NCI-H2196 treated with DMSO at 0.1 percent for 48 hours (cell line): ENCODE data around the gene MAPK10.
A peak's percentile ranks its signal among the peaks of the same experiment; 100 is the strongest.

Experiments
- DNase-seq: peaks from one replicate; lab custom pipeline; 2025; ENCODE audit not compliant: unreplicated experiment; lab: John Stamatoyannopoulos, UW

Gene MAPK10

DNA sequence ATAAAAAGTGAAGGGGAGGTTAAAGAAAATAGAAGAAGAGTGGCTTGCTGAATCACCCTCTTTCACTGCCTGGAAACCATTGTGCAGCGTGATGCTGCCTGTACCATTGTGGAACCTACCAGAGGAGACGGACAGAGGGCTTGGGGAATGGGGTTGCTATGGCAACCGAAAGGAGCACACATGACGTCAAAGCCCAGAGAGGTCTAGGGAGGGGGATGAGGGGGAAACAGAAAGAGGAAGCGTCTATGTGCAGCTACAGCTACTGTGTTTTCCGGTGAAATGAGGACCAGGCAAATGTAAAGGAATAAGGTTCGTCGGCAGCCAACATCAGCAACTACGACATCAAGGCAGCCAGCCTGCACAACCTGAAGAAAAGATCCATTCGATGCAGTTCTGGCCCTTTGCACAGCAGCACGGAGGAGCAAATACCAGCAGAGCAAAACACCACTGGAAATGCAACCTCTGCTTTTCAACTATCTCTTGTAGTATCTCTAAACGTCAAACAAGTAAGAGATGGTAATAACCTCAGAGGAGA lies at the start of gene MAPK10:
TSS of gene MAPK10 (minus strand) at position 110 of the 535 bp plus-strand sequence.
- peak; percentile 42 for DNase-seq

DNA sequence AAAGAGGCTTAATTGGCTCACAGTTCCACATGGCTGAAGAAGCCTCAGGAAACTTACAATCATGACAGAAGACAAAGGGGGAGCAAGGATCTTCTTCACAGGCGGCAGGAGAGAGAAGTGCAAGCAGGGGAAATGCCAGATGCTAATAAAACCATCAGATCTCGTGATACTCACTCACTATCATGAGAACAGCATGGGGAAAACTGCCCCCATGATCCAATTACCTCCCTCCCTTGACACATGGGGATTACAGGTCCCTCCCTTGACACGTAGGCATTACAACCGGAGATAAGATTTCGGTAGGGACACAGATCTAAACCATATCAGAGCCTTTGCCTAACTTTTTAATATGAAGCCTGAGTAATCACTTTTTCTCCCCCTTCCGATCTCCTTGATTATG lies 43.7 kb upstream of the MAPK10 start:
- DNase-seq = no peak

DNA sequence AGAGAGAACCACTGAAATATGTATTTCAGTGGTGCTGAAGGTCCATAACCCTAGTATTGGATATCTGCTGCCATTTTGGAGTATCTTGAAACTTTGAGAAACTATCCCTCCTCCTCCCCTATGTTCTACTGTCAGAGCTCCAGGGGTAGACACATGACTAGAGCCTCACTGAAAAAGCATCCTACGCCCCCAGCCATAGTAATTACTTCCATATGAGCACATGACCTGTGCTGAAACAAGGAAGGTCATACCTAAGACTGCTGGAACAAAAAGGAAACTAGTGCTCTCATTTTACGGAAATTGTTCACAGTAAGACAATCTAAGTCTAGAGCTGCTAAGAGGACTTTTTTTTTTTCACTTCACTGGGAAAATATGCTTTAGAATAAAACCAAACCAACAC lies 42.0 kb upstream of the MAPK10 start:
- no peak for DNase-seq

DNA sequence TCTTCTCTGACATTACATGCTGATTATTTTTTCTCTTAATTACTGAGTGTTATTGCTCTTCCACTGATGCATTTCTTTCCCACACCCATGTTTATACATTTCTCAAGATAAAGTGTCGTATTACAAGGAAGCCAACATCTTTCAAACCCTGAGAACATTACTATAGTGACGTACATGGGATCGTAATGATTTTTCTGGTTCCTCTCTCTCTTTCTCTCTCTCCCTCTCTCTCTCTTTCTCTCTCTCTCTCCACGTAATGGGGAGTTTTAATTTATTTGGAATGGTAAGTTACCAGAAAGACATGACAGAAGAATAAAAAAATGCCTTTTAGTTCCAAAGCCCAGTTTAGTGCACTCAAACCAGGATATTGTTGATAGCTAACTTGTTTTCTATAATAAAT lies 40.4 kb upstream of the MAPK10 start:
- no peak for DNase-seq

DNA sequence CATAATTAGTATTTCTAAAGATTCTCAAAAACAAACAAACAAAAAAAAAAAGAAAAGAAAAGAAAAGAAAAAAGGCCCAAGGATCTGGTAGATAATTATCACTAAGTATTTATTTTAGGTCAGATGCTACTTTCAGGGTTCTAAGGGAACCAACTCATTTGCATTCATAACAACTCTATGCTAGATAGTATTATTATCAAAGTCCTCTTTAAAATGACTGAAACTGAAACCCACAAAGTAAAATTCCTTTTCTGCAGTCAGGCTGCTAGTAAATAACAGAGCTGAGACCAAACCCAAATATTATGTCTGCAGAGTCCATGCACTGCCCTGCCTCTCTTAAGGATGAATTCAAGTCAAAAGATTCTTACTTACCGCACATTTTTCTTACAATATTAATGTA lies 38.3 kb upstream of the MAPK10 start:
- no peak for DNase-seq

DNA sequence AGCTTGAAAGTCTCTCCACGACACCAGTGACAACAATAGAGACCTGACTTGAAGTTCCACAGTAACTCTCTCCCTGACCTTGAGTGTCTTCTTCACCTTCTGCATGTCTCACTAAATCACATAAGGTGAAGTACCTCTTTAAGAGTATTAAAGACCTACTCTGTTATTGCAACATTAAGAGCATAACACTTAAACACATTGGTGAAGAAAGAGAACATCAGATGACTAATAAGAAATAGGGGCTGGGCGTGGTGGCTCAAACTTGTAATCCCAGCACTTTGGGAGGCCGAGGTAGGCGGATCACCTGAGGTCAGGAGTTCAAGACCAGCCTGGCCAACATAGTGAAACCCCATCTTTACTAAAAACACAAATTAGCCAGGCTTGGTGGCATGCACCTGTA lies 33.9 kb upstream of the MAPK10 start:
- DNase-seq = no peak

DNA sequence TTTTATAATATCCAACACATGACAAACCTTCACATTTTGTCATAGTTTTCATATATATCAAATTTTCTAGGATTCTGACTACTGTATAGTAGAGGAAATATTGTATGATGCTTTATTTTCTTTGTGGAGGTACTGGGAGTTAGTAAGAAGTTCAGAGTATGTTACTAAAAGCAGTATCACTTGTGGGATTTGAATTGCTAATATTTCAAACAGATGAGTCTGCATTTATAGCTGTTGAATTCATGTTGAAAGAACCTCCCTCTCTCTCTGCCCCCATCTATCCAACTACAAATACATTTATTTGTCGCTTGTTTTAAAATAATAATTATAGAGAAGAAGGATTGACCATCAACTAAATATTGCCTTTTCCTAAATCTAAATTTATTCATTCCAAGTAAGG lies 29.8 kb upstream of the MAPK10 start:
- DNase-seq = no peak

DNA sequence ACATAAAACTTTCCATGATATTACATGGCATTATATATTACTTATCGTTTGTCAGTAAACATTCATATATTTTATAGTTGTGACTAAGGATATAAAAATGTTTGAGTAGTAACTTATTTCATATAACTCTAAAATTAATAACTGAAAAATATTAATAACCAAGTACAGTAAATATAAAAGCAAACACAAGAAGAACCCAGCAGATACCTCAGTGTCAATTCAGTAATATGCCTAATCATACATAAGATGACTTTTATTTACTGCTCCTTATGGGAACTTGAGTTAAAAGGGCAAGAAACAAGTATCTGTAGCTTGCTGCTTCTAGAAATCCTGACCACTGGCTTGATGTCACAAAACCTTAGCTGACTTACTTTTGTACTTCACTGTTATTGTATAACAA lies 28.4 kb upstream of the MAPK10 start:
- DNase-seq = no peak

DNA sequence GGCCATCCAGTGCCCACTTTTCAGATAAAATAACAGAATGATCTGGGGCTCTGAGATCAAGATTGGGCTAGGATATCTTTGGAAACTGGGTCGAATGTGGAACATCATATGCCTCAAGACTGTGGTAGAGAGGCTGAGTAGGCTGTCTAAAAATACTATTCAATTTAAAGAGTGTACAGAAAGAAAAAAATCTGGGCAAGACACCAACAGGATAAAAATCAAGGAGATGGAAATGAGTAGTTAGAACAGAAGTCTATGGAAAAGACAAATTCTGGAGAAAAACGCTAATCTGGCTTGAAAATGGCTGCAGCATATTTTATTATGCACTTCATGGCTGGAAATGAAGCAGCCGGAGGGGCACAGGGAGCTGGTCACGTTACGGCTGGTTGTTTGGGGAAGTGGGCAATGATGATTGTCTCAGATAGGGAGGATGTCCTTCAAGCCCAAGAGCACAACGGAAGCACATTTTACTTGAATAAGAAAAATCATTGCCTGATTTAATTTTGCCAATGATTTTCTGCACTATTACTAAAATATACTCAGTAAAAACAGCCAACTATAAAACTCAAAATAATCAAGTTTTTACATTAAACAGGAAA lies 27.1 kb upstream of the MAPK10 start:
- DNase-seq = no peak

DNA sequence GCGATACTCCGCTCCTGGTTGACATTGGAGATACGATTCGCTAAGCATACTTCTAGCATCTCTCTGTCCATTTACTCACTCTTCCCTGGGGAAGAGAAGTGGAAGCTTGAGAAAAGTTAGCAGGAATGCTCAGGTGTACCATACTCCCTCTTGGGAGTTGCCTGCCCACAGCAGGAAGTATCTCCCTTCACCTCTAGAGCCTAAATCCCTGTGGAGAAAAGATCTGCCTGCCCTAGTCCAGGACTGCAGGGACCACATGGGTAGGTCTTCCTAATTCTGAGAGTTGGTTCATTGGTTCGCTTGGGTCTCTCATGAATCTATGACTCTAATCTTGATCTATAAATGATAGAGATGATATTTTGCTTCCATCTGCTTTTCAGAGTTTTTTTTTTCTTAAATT lies 26.3 kb upstream of the MAPK10 start:
- no peak for DNase-seq

DNA sequence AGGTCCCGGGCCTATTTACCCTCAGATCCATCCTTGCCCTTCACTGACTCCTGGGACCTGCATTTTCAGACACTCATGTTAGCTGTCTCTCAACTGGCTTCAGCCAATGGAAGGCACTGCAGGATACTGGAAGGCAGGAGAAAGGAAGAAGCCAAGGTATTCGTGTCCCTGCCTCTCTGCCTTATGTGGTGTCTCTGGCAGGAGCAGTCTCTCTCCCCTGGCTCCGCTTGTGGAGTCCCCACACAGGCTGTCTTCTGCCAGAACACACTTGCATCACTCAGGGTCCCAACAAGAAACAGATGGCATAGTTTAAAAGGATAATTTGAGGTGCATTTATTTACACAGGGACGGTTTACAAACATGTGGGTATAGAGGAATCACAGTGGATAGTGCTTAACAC lies 21.6 kb upstream of the MAPK10 start:
- DNase-seq = no peak

DNA sequence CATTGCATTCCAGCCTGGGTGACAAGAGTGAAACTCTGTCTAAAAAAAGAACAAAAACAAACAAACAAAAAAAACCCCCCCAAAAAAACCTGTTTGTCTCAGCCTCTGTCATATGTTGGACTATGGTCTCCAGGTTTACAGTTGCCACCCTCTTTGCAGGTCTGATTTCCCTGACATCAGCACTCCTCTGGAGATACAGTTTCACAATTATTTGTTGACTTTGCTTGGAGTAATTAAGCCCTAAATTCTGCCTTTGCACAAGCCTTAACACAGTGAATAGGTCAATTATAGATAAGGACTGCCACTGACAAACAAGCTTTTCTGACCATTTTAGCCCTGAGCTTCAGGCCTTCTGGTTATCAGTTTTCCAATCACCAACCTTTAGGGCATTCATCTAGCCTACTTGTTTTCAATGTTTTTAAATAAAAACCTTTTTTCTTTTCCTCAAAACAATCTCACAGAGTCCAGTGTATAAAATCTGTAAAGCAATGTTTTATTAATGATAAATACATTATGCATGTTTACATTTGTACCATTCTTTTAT lies 20.4 kb upstream of the MAPK10 start:
- no peak for DNase-seq

DNA sequence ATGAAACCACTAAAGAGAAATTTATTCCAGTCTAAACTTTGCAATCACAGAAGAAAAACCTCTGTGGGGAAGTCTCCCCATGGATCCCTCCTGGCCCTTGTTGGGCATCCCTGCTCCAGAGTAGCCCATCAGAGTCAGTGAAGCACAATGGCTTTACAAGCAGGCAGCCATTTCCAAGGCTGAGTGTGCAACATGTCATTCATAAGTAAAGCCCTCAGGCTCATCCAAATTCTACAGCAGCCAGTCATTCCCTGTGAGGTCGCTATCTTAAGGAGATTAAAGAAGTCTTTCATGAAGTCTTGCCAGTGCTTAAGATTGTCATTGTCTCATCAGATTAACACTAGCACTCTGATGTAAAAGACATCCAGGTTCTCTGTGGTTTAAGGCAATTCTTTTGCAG lies 17.0 kb upstream of the MAPK10 start:
- no peak for DNase-seq

DNA sequence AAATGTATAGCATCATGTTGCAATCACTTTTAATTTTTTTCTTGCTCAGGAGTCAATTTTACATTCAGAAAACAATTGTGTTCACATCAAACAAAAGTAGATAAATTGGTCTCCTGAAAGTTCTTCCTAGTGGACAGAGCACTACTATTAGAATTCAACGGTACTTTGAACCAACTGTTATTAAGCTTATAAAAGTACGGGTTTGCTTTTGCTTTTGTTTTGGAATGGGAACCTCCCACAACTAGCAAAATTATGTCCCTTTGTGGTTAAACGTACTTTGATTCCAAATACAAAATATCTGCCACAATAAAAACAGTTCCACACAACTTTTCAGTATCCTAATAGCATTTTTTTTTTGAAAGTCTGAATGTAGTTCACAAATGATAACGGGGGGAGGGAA lies 8.6 kb upstream of the MAPK10 start:
- no peak for DNase-seq

DNA sequence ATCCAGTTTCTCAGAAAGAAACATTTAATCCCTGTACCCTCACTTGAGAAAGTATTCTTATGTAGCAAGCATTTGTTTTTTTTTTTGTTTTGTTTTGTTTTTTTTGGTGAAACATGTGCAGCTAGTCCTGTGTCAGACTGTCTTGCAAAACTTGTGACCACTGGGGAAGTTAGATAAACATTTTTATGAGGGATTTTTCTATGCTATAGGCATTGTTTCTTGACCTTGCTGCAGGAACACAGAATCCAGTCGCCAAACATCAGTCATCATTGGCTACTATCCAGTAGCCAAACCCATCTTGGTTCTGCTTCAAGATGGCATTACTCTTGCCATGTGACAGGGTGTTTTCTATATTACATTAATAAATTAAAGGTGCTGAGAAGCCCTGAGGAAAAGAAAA lies 7.7 kb upstream of the MAPK10 start:
- no peak for DNase-seq

DNA sequence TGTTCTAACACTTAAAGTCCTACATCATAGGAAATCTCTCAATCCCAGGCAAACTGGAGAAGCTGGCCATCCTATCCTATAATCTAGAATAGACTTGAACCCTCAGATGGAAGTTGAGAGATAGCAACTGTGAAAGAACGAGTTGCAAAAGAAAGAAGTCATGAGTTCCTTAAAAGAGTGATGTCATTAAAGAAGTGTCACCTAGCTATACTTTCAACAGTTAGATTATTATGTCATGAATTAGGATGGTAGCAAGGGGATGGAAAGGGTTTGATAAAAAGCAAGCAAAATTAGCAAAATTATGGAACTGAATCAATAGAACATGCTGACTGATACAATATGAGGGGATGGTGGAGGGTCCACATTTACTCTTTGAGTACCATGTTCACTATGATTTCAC lies 7.1 kb upstream of the MAPK10 start:
- DNase-seq = no peak

DNA sequence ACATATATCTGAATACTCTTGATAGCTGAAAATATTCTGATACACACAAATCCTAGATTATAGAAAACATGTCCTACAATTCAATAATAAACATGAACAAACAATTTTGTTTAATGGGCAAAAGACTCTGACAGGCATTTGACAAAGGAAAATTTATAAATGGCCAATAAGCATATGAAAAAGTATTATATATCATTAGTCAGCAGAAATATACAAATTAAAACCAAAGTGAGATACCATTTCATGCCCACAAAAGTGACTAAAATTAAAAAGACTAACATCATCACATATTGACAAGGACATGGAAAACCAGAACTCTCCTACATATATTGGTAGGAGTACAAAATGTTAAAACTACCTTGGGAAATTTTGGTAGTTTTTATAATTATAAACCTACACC lies 2.7 kb upstream of the MAPK10 start:
- DNase-seq = no peak

DNA sequence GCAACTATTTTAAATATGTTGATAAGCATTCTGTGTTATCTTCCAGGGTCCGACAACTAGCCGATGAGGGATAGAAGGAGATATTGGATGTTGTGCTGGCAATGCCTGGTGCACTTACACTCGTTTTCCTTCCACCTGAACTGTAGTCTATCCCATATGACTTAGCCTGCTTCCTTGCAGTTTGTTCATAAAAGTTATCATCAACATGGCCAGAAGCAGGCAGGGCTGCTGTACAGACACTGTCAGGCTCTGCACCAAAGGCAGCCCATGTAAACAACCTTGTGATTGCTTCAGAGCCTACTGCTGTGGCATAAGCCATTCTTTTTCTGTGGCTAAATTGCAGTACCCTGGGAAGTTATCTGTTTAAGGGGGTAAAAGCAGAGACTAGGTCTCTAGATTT lies 1.6 kb downstream of the MAPK10 start:
- DNase-seq = no peak

DNA sequence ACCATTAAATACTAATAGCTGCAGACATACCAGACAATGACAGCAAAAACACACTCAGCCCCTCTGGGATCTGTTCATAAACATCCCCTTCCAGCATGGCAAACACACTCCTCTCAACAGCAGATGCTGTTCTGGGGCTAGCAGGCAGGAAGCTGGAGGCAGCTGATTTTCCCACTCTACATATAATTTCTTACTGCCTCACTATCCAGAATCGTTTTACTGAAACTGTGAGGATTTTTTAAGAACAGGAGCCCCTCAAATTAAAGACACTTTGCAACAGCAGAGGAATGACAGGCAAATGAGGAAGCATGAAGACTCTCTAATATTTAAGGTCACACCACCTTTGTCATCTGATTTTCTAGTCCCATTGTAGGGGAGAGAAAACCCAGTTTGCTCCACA lies 2.2 kb downstream of the MAPK10 start:
- no peak for DNase-seq

DNA sequence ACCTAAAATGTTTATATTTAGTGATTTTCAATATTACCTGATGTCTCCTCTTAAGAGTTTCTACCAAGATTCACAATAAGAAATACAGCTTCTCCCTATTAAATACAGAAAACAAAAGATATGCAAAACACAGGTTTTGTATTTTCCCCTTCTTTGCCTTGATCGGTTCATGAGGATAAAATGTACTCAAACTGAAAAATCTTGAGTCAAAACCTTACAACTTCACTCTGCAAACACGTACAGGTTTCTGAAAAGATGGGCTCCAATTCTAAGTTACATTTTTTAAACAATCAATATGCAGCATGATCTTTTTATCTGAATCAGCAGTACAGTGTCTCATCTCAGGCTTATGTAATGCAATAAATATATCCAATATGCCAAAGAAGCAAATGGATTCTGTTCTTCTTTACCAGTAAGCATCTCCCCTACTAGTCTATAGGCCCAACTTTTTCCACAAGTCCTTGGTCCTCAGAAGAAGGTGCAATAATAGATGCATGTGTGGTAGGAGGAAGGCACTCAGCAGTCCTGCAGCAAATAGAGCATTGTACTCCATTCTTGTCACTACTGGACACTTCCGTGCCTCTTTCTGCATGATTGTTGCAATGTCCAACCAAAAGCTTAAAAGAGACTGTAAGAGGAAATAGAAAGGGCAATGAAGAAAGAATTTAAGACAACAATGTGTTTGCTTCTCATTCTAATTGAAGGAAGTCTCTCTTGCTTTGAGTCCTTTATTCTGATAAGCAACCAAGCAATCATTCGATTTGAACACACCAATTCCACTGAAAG lies 3.2 kb downstream of the MAPK10 start:
- DNase-seq = no peak

DNA sequence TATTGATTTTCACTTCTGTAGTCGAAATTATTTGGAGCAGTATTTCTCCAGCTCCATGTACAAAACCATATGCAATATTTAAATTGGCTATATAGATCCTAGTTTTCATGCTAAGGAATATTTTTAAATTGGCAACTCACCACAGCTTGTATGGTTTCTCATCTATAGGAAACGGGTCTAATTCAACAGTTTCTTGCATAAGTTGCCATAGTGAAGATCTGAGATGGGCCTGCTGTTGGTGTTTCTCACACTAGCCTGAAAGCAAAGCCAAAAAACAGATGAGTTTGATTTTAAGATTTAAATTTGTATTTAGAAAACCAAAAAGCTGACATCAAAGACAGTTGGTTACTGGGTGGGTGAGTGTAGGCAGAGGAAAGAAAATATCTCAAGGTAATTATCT lies 5.5 kb downstream of the MAPK10 start:
- DNase-seq = no peak

DNA sequence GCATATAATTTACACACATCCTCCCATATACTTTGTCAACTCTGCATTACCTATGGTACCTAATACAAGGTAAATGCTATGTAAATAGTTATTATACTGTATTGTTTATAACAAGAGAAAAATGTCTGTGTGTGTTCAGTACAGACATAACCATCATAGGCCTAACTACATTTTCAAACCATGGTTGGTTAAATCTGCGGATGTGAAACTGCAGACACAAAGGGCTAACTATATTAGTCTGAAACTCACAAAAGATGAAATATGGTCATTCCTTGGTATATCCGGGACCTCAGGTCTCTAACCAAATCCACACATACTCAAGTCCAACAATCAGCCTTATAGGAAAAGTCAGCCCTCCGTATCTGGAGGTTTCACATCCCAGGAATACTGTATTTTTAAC lies 13.5 kb downstream of the MAPK10 start:
- no peak for DNase-seq
